SH-SY5Y (cell line): ENCODE measurements around the gene C6orf15.

Experiments used
- GATA2 ChIP-seq: IDR thresholded peaks from 2 replicates; pipeline ENCODE4 v1.6.1; 2011; ENCODE audit warnings: mild to moderate bottlenecking, low read depth, low read length
- GATA3 ChIP-seq: IDR thresholded peaks from 2 replicates; pipeline ENCODE4 v1.6.1; 2011; ENCODE audit warnings: low read depth, mild to moderate bottlenecking, low read length, moderate library complexity

DNA sequence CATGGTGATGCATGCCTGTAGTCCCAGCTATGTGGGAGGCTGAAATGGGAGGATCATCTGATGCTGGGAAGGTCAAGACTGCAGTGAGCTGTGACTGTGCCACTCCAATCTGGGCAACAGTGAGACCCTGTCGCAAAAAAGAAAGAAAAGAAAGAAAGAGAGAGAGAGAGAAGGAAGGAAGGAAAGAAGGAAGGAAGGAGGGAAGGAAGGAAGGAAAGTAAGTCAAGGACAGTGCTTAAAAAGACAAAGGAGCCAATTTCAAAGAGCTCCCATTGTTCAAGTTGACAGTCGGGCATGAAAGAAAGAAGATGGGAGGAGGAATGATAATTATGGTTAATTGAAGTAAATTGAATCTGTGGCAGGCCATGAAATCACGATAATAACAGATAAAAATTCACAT is 16.2 kb downstream of the C6orf15 start:
- TF ChIP-seq GATA2 (no peak), GATA3 (no peak)
